Measurements from ENCODE around the gene PSMD4. TPM values are rescaled to one million over a fixed set of nuclear protein-coding genes. Genes with fewer than 3 reads are reported as not detected.

Gene PSMD4
- total RNA-seq, 1 donor from 2014 or later, result 137 TPM

- intact Hi-C loops (cut with DNase I), result no loop called here
- no peak for DNase-seq (ENCODE audit: low spot score)
Measured at GRCh38 chr1:151290709-151291303, 36.3 kb downstream of the PSMD4 start.

- no peak for DNase-seq (ENCODE audit: low spot score)
- intact Hi-C loops (cut with DNase I), result no loop called here
Measured at GRCh38 chr1:151292207-151293030, 37.9 kb downstream of the PSMD4 start.

GRCh38 chr1:151293093-151293492 lies 38.6 kb downstream of the PSMD4 start:
- no peak for DNase-seq (ENCODE audit: low spot score)
- intact Hi-C loops (cut with DNase I), result no loop called here

GRCh38 chr1:151294742-151295462 lies 40.4 kb downstream of the PSMD4 start:
- intact Hi-C loops (cut with DNase I), result no loop called here
- DNase-seq (ENCODE audit: low spot score), result no peak

GRCh38 chr1:151309811-151310323 lies 55.3 kb downstream of the PSMD4 start:
- intact Hi-C loops (cut with DNase I), result loop anchor here (2.0 kb wide), 1 partner anchor 17 kb away; the partner anchor contains the start of gene PI4KB
- DNase-seq (ENCODE audit: low spot score), result no peak

- DNase-seq (ENCODE audit: low spot score), result no peak
- intact Hi-C loops (cut with DNase I), result loop anchor here (2.0 kb wide), 1 partner anchor 16 kb away; the partner anchor contains the start of gene PI4KB
Measured at GRCh38 chr1:151311011-151311410, 56.5 kb downstream of the PSMD4 start.

- no peak for DNase-seq (ENCODE audit: low spot score)
- intact Hi-C loops (cut with DNase I), result loop anchor here (2.0 kb wide), 1 partner anchor 15 kb away; the partner anchor contains the start of gene PI4KB
Measured at GRCh38 chr1:151311589-151312331, 57.2 kb downstream of the PSMD4 start.

- no peak for DNase-seq (ENCODE audit: low spot score)
- intact Hi-C loops (cut with DNase I), result no loop called here
Measured at GRCh38 chr1:151312411-151312810, 57.9 kb downstream of the PSMD4 start.

- no peak for DNase-seq (ENCODE audit: low spot score)
- intact Hi-C loops (cut with DNase I), result no loop called here
Measured at GRCh38 chr1:151312826-151313225, 58.3 kb downstream of the PSMD4 start.

GRCh38 chr1:151313501-151313900 lies 59.0 kb downstream of the PSMD4 start:
- no peak for DNase-seq (ENCODE audit: low spot score)
- intact Hi-C loops (cut with DNase I), result no loop called here

- peak; percentile 84 for DNase-seq (ENCODE audit: low spot score)
- intact Hi-C loops (cut with DNase I), result no loop called here
Measured at GRCh38 chr1:151314137-151314875, 59.8 kb downstream of the PSMD4 start.

- no peak for DNase-seq (ENCODE audit: low spot score)
- intact Hi-C loops (cut with DNase I), result no loop called here
Measured at GRCh38 chr1:151315565-151316235, 61.2 kb downstream of the PSMD4 start.

Other genes starting within 250 kb of the PSMD4 start
- gene MINDY1, start 247.8 kb upstream of the PSMD4 start, total RNA-seq, result 49.1 TPM
- gene PRUNE1, start 246.3 kb upstream of the PSMD4 start, total RNA-seq, result 31.0 TPM
- 0.32 TPM for gene BNIPL, start 218.1 kb upstream of the PSMD4 start, total RNA-seq
- 8.9 TPM for gene C1orf56, start 207.0 kb upstream of the PSMD4 start, total RNA-seq
- 44.2 TPM for gene CDC42SE1, start 195.1 kb upstream of the PSMD4 start, total RNA-seq
- gene MLLT11, start 194.3 kb upstream of the PSMD4 start, total RNA-seq, result 58.7 TPM
- gene GABPB2, start 184.0 kb upstream of the PSMD4 start, total RNA-seq, result 11.7 TPM
- gene SEMA6C, start 108.1 kb upstream of the PSMD4 start, total RNA-seq, result 46.5 TPM
- gene TNFAIP8L2, start 98.1 kb upstream of the PSMD4 start, total RNA-seq, result 0.86 TPM
- gene LYSMD1, start 88.8 kb upstream of the PSMD4 start, total RNA-seq, result 12.5 TPM
- gene SCNM1, start 88.6 kb upstream of the PSMD4 start, total RNA-seq, result 20.7 TPM
- gene TMOD4, start 78.8 kb upstream of the PSMD4 start, total RNA-seq, result not detected
- gene VPS72, start 64.5 kb upstream of the PSMD4 start, total RNA-seq, result 34.1 TPM
- 40.6 TPM for gene PIP5K1A, start 56.2 kb upstream of the PSMD4 start, total RNA-seq
- gene ZNF687, start 27.6 kb downstream of the PSMD4 start, total RNA-seq, result 12.8 TPM
- gene PI4KB, start 72.7 kb downstream of the PSMD4 start, total RNA-seq, result 47.7 TPM
- 27.2 TPM for gene RFX5, start 92.5 kb downstream of the PSMD4 start, total RNA-seq
- gene SELENBP1, start 118.0 kb downstream of the PSMD4 start, total RNA-seq, result 21.2 TPM
- gene PSMB4, start 144.8 kb downstream of the PSMD4 start, total RNA-seq, result 186 TPM
- 54.4 TPM for gene POGZ, start 204.8 kb downstream of the PSMD4 start, total RNA-seq